Measurements from ENCODE around the gene CYP51A1. TPM values are rescaled to one million over a fixed set of nuclear protein-coding genes. Genes with fewer than 3 reads are reported as not detected.

The CYP51A1 gene
- total and polyA plus RNA-seq, 2 of the 13 experiments (the other 11 are each of a cell fraction or from before 2014, with no cell fraction given), result 15.4 to 260 TPM

GRCh38 chr7:92134271-92135051 lies at the start of gene CYP51A1 (continued):
- TF ChIP-seq MXD1 (CRISPR knock-in tag; IDR thresholded peaks at IDR 0.05) (peak; percentile 78; the same call in 1 of the 2 replicates), ZNF225 (CRISPR knock-in tag; IDR thresholded peaks at IDR 0.05) (no peak), ZXDC (CRISPR knock-in tag; IDR thresholded peaks at IDR 0.05) (no peak; the same call in 1 of the 2 replicates), ZNF724P (CRISPR knock-in tag; IDR thresholded peaks at IDR 0.05; ENCODE audit: borderline replicate concordance) (no peak), POLR2AphosphoS2 (IDR thresholded peaks at IDR 0.05; ENCODE audit: low read depth, low read length) (no peak; the same call in 1 of the 2 replicates), HNRNPLL (IDR thresholded peaks at IDR 0.05; ENCODE audit: low read depth, low read length, poor library complexity, severe bottlenecking) (peak; percentile 79), ZNF335 (CRISPR knock-in tag; IDR thresholded peaks at IDR 0.05) (peak; percentile 19; the same call in 1 of the 2 replicates), ZBTB34 (CRISPR knock-in tag; IDR thresholded peaks at IDR 0.05) (peak; percentile 42; the same call in 1 of the 2 replicates), ZNF704 (CRISPR knock-in tag; IDR thresholded peaks at IDR 0.05; ENCODE audit: borderline replicate concordance) (peak; percentile 70), ZKSCAN5 (CRISPR knock-in tag; IDR thresholded peaks at IDR 0.05) (peak; percentile 54; the same call in 1 of the 2 replicates), SP5 (CRISPR knock-in tag; IDR thresholded peaks at IDR 0.05; ENCODE audit: borderline replicate concordance, low read depth) (peak; percentile 78), ZNF850 (CRISPR knock-in tag; conservative IDR thresholded peaks at IDR 0.05) (no peak), PCBP1 (IDR thresholded peaks at IDR 0.05; ENCODE audit: borderline replicate concordance, low read depth, low read length) (peak; percentile 99), KDM5A (IDR thresholded peaks at IDR 0.05; ENCODE audit: borderline replicate concordance, low read length) (peak; percentile 68; the same call in 1 of the 2 replicates), HOXA5 (CRISPR knock-in tag; IDR thresholded peaks at IDR 0.05) (peak; percentile 85), ARID4A (CRISPR knock-in tag; IDR thresholded peaks at IDR 0.05; ENCODE audit: borderline replicate concordance) (peak; percentile 88), ZNF747 (CRISPR knock-in tag; IDR thresholded peaks at IDR 0.05; ENCODE audit: borderline replicate concordance) (peak; percentile 87; the same call in 1 of the 2 replicates)

Data from HepG2 (cell line).